Cerebellar nuclear complex (tissue), 1 donor: ENCODE data around the gene IRF5.
"Not testable (repeated sequence)": the region's sequence is repeated elsewhere in the genome, so short reads cannot be mapped to it uniquely, and the experiment has no call there.

Experiments used
- DNase-seq, 2 experiments: peaks; one replicate each; lab custom pipeline; 2025; lab: John Stamatoyannopoulos, UW

Gene IRF5

DNA sequence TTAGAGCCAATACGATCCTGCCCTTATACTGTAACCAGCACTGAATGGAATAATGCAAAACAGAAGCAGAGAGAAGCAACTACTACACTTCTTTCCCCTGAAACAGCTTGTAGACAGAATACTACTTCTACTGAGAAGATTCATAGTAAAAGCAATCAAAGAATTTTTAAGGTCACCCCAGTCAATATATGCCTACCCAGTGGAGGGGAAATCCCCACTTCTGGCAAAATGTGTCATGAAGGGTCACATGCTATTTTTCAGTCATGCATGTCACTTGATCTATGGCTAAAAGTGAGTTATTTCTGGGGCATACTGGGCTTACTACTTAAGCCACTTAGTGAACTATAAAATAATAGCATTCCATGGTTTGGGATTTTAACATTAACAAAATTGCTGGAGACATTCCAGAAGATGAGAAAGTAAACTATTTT is 25.6 kb downstream of the IRF5 start:
- no peak for DNase-seq

DNA sequence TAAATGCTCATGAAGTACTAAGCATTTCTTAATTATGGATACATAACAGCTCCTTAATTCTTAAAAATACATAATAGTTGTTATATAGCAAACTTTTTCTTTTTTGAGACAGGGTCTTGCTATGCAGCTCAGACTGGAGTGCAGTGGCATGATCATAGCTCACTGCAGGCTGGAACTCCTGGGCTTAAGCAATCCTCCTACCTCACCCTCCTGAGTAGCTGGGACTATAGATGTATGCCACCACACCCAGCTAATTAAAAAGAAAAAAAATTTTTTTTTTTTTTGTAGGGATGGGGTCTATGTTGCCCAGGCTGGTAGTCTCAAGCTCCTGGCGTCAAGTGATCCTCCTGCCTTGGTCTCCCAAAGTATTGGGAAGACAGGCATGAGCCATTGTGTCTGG is 30.9 kb downstream of the IRF5 start:
- DNase-seq: no peak

DNA sequence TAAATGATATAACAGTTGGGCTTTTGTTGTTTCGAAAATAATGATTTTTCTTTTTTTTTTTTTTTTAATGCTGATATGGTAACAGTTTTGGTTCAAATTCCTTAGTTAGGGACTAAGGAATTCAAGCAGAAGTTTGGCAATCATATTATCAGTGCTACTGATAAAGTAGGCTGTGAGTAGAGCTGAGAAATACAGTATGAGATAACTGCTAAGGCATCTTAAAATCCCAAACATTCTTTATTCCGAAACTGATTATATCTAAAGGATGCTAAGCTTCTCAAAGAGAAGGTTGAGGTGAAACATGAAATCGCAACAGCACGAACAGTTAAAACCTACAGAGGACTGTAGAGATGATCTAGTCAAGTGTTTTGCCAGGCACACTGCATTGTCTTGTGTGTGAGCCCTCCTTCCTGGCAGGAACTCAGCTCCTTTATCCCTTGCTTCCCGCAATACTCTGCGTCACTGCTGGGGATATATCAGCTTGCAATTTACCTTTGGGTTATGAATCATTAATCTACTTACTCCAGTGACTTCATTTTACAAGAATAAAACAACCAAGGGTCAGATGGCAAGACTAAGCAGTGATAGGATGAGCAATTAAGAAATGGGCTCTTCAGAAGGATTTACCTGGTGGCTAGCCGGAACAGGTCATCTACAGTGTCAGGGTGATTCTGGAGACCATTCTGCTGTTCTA is 36.7 kb downstream of the IRF5 start:
- no peak for DNase-seq

DNA sequence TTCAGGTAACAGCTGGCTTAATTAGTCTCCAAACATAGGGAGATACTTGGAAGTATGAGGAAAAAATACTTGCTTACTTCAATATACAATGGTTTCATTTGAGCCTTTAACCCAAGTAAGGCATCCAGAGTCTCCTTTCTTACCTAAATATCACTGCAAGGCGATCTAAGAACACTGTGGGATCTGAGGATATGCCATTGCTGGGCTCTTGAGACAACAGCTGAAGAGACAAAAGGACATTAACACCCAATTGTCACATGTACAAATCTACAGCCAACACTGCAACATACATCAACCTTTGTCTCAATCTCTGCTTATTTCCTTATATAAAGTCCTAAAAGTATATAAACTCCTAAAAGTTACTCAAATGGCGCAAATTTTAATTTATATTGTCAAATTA is 44.4 kb downstream of the IRF5 start:
- no peak for DNase-seq

DNA sequence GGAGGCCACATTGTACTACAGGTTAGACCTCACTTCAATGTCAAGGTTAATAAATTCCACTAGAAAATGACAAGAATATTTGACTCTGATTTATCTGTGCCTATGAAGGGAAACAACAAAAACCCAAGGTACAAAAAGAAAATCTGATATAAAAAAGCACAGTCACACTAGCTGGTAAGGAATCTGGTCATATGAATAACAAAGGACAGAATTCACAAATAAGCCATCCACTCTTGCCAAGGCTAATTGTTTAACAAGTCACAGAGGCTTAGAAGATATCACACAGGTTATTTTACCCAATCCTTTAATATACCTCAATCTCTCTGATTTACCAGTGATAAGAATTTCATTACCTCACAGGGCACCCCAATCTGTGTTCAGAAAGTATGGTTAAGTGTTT is 47.9 kb downstream of the IRF5 start:
- no peak for DNase-seq

DNA sequence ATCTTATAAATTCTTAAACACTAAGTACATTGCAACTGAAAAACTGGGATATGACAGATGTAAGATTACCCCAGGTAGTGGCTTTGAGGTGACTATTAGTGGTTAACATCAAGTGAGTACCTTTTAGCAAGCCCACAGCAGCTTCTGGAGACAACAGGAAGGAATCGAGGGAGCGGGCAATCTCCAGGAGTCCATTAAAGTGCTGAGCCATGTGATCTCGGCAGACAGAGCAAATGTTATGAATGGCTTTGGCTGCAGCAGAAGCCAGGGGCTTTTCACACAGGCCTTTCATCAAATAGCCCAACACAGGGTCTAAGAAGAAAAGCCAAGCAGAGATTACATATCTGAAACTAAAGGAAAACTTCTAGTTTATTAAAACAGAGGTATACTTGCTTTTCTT is 48.9 kb downstream of the IRF5 start:
- no peak for DNase-seq

DNA sequence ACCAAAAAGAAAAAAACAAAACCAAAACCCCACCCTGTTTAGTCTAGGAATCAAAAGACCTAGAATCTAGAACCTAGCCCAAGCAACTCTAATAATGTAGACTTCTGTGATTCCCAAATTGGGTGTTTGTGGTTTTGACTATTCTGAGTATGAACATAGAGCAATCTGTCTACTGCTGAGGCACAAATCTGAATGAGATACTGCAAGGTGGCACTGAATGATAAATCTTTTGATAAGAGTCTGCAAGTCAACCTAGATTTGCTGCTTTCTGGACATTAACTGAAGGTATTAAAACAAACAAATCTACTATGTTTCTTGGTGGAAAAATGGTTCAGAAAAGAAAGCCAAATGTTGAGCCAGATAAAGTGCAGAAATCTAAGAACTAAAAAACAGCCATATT is 50.6 kb downstream of the IRF5 start:
- DNase-seq: no peak

DNA sequence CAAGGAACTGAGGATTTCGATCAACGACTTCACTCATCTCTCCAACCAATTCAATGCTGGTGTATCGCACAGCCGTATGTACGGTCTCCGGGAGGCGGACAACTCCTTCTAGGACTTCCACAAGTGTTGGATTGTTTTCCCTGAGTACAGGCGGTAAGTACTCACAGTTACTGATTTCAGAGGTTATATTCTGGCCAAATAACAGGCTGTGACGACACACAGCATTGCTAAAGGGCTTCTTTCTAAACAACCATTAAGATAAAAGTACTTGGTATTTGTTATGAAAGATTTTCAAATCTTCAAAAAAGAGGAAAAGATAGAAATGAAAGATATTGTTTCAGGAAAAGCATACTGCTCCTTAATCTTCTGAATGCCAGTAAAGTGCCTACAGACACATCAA is 52.2 kb downstream of the IRF5 start:
- DNase-seq: no peak

DNA sequence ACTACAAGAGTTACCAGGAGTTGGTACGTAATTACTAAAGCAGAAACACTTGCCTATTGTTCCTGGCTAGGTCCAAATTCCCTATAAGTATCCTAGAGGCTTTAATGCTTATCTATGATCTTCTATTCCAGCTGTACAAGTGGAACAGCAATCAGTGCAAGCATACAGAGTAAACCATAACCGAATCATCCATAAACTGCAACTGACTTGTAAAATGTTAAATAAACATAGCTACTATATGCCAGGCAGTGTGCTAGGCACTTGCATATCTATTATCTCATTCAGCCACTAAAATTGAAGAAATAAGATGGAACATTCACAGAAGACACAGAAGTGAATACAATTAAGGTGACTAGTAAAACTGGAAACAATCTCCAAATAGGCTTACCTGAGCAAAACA is 55.7 kb downstream of the IRF5 start:
- no peak for DNase-seq

DNA sequence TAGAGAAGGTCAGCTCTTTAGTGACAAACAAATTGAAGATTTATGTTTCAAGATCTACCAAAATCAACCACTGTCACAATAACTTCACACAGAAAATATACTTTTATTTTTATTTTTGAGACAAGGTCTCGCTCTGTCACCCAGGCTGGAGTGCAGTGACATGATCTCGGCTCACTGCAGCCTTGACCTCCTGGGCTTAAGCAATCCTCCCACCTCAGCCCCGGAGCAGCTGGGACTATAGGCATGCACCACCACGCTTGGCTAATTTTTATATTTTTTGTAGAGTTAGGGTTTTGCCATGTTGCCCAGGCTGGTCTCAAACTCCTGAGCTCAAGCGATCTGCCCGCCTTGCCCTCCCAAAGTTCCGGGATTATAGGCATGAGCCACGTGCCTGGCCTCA is 56.8 kb downstream of the IRF5 start:
- DNase-seq: not testable (repeated sequence)

DNA sequence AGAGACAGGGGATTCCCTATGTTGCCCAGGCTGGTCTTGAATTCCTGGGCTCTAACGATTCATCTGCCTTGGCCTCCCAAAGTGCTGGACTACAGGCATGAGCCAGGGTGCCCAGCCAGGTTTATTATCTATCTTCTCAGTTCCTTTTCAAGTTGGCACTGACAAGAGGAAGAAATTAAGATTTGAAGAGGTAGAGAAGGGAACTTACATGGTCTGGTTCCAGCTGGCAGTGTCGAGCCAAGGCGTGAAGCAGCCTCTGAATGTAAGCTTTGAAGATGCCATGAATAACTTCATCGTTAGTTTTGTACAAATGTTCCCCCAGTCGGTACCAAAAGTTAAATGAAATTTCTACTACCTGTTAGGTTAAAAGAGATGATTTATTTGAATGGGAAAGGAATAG is 59.5 kb downstream of the IRF5 start:
- no peak for DNase-seq
